ENCODE measurements around the gene CDH1. TPM values are rescaled to one million over a fixed set of nuclear protein-coding genes. Genes with fewer than 3 reads are reported as not detected.

Gene CDH1
- total RNA-seq, 1 donor from 2014 or later, result 219 TPM

- no peak overlapping the region for H3K4me3 Mint-ChIP-seq
- H3K9me3 Mint-ChIP-seq, result peaks cover 4% of the 10 kb centered on the region
- no peak for TF ChIP-seq CTCF (IDR thresholded peaks at IDR 0.05; ENCODE audit: unreplicated experiment)
- H3K27ac Mint-ChIP-seq, result no peak overlapping the region
- no peak for DNase-seq (ENCODE audit: low spot score in 2 of 2, unreplicated experiment in 2 of 2)
- no peaks in the 10 kb centered on the region for H3K27me3 Mint-ChIP-seq (ENCODE audit: low read depth)
- H3K36me3 Mint-ChIP-seq, result peaks cover 4% of the 10 kb centered on the region
- H3K4me1 Mint-ChIP-seq, result no peaks in the 10 kb centered on the region
These were observed 120.4 kb downstream of the CDH1 start for GRCh38 chr16:68857479-68857878.

- peaks cover 4% of the 10 kb centered on the region for H3K36me3 Mint-ChIP-seq
- no peak overlapping the region for H3K4me3 Mint-ChIP-seq
- DNase-seq (ENCODE audit: low spot score in 2 of 2, unreplicated experiment in 2 of 2), result no peak
- TF ChIP-seq CTCF (IDR thresholded peaks at IDR 0.05; ENCODE audit: unreplicated experiment), result no peak
- H3K27ac Mint-ChIP-seq, result no peak overlapping the region
- no peaks in the 10 kb centered on the region for H3K4me1 Mint-ChIP-seq
- no peaks in the 10 kb centered on the region for H3K27me3 Mint-ChIP-seq (ENCODE audit: low read depth)
- H3K9me3 Mint-ChIP-seq, result peaks cover 4% of the 10 kb centered on the region
These were observed 122.7 kb downstream of the CDH1 start for GRCh38 chr16:68859828-68860227.

- H3K4me3 Mint-ChIP-seq, result no peak overlapping the region
- no peaks in the 10 kb centered on the region for H3K4me1 Mint-ChIP-seq
- peaks cover 4% of the 10 kb centered on the region for H3K36me3 Mint-ChIP-seq
- no peak for TF ChIP-seq CTCF (IDR thresholded peaks at IDR 0.05; ENCODE audit: unreplicated experiment)
- H3K9me3 Mint-ChIP-seq, result peaks cover 4% of the 10 kb centered on the region
- H3K27ac Mint-ChIP-seq, result no peak overlapping the region
- no peaks in the 10 kb centered on the region for H3K27me3 Mint-ChIP-seq (ENCODE audit: low read depth)
- DNase-seq (ENCODE audit: low spot score in 2 of 2, unreplicated experiment in 2 of 2), result no peak
These were observed 124.1 kb downstream of the CDH1 start for GRCh38 chr16:68860978-68861892.

GRCh38 chr16:68866933-68867332 lies 129.8 kb downstream of the CDH1 start:
- peaks cover 9% of the 10 kb centered on the region for H3K36me3 Mint-ChIP-seq
- no peaks in the 10 kb centered on the region for H3K4me1 Mint-ChIP-seq
- no peak for TF ChIP-seq CTCF (IDR thresholded peaks at IDR 0.05; ENCODE audit: unreplicated experiment)
- H3K9me3 Mint-ChIP-seq, result peaks cover 4% of the 10 kb centered on the region
- no peak for DNase-seq (ENCODE audit: low spot score in 2 of 2, unreplicated experiment in 2 of 2)
- no peak overlapping the region for H3K27ac Mint-ChIP-seq
- no peak overlapping the region for H3K4me3 Mint-ChIP-seq
- H3K27me3 Mint-ChIP-seq (ENCODE audit: low read depth), result no peaks in the 10 kb centered on the region

- TF ChIP-seq CTCF (IDR thresholded peaks at IDR 0.05; ENCODE audit: unreplicated experiment), result no peak
- DNase-seq (ENCODE audit: low spot score in 2 of 2, unreplicated experiment in 2 of 2), result no peak
- Mint-ChIP-seq H3K4me1 (no peaks in the 10 kb centered on the region), H3K4me3 (no peak overlapping the region), H3K9me3 (peaks cover 4% of the 10 kb centered on the region), H3K27ac (no peak overlapping the region), H3K36me3 (peaks cover 13% of the 10 kb centered on the region), H3K27me3 (ENCODE audit: low read depth) (no peaks in the 10 kb centered on the region)
These were observed 132.5 kb downstream of the CDH1 start for GRCh38 chr16:68869492-68870088.
